Mucosa of stomach (tissue), 1 donor: ENCODE measurements around the gene PON2.

Experiments
- H3K27me3 ChIP-seq: one replicate; pipeline ENCODE4 v1.7.0; 2013; ENCODE audit warnings: mild to moderate bottlenecking, low read length; ENCODE audit not compliant: control insufficient read depth, insufficient read depth
- H3K36me3 ChIP-seq: one replicate; pipeline ENCODE4 v1.7.0; 2013; ENCODE audit warnings: low read length; ENCODE audit not compliant: control insufficient read depth, insufficient read depth
- H3K4me1 ChIP-seq: one replicate; pipeline ENCODE4 v1.7.0; 2013; ENCODE audit warnings: mild to moderate bottlenecking, low read length; ENCODE audit not compliant: control insufficient read depth, insufficient read depth
- H3K4me3 ChIP-seq: one replicate; pipeline ENCODE4 v1.7.0; 2013; ENCODE audit warnings: low read length
- H3K9ac ChIP-seq: one replicate; pipeline ENCODE4 v1.7.0; 2013; ENCODE audit warnings: mild to moderate bottlenecking, low read length, moderate library complexity
- H3K9me3 ChIP-seq: one replicate; pipeline ENCODE4 v1.7.0; 2013; ENCODE audit warnings: mild to moderate bottlenecking, low read length, moderate library complexity; ENCODE audit not compliant: control insufficient read depth
- donor health status: Pancreatic carcinoma.

Gene PON2

DNA sequence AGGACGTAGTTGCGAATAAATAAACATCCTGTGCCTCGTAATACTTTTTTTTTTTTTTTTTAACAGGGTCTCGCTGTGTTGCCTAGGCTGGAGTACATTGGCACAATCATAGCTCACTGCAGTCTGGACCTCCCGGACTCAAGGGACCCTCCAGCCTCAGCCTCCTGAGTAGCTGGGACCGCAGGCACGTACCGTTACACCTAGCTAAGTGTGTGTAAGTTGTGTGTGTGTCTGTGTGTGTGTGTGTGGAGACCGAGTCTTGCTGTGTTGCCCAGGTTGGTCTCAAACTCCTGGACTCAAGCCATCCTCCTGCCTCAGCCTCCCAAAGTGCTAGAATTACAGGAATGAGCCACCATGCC lies 573 bp upstream of the PON2 start:
- peak overlapping the region; percentile 61 for H3K4me3 ChIP-seq
- H3K9ac ChIP-seq = peak overlapping the region; percentile 85
- H3K36me3 ChIP-seq = no peaks in the 10 kb centered on the region
- no peaks in the 10 kb centered on the region for H3K4me1 ChIP-seq
- no peaks in the 10 kb centered on the region for H3K27me3 ChIP-seq
- no peaks in the 10 kb centered on the region for H3K9me3 ChIP-seq

DNA sequence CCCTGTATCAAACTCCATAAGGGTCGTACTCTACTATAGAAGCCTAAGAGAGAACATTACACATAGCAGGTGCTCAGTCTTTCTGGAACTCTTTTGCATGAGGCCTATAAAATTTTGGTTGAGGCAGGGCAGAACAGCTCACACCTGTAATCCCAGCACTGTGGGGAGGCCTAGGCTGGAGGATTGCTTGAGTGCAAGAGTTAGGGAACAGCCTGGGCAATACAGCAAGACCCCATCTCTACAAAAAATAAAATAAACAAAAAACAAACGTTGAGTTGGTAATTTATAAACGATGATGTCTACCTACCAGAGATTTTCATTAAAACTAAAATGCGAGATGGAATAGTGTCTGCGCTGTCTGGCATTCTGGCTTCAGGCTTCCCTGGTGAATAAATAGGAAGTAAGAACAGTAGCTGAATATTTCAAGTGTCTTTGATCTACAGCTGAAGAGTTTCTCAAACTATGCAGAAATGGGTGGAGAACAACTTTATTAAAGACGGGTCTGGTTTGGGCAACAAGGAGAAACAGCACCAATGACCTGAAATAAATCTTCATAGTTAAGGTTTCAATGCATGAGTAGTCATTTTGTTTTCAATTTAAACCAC lies 774 bp downstream of the PON2 start:
- H3K9me3 ChIP-seq = no peaks in the 10 kb centered on the region
- H3K36me3 ChIP-seq = no peaks in the 10 kb centered on the region
- H3K9ac ChIP-seq = peak overlapping the region; percentile 85
- no peaks in the 10 kb centered on the region for H3K27me3 ChIP-seq
- no peaks in the 10 kb centered on the region for H3K4me1 ChIP-seq
- peak overlapping the region; percentile 61 for H3K4me3 ChIP-seq

DNA sequence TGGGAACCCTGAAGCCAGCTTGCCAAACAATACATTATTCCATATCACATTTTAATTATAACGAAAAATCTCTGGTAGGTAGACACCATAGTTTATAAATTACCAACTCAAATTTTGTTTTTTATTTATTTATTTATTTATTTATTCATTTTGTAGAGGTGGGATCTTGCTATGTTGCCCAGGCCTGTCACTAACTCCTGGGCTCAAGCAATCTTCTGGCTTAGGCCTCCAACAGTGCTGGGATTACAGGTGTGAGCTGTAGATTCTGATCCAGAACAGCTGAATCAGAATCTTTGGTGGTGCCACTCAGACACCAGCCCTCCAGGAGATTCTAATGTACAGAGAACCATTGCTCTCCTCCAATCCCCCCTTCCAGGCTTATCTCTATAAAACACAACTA lies 1.7 kb downstream of the PON2 start:
- H3K4me3 ChIP-seq = no peak overlapping the region

DNA sequence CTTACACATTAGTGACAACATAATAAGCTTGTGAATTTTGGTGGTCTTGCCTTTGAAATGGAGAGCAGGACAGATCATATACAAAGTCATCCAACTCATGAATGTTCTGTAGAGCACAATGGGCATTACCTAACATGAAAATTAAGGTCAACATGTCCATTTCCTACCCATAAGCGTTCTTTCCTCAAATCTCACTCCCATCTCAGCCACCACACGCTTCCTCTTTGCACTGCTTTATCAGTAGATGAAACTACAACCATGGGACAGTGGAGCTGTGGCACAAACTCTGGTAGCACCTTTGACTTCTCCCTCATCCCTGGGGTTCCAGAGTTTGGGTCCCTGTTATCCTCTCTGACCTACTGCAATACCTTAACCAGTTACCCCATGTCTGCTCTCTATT lies 2.2 kb downstream of the PON2 start:
- Histone ChIP-seq H3K4me3 (no peak overlapping the region), H3K27me3 (no peaks in the 10 kb centered on the region), H3K9me3 (no peaks in the 10 kb centered on the region), H3K36me3 (no peaks in the 10 kb centered on the region), H3K9ac (no peak overlapping the region), H3K4me1 (no peaks in the 10 kb centered on the region)

More for the DNA sequence above, 1.7 kb downstream of the PON2 start:
- no peaks in the 10 kb centered on the region for H3K4me1 ChIP-seq
- H3K9ac ChIP-seq = no peak overlapping the region
- no peaks in the 10 kb centered on the region for H3K36me3 ChIP-seq
- no peaks in the 10 kb centered on the region for H3K9me3 ChIP-seq
- H3K27me3 ChIP-seq = no peaks in the 10 kb centered on the region

DNA sequence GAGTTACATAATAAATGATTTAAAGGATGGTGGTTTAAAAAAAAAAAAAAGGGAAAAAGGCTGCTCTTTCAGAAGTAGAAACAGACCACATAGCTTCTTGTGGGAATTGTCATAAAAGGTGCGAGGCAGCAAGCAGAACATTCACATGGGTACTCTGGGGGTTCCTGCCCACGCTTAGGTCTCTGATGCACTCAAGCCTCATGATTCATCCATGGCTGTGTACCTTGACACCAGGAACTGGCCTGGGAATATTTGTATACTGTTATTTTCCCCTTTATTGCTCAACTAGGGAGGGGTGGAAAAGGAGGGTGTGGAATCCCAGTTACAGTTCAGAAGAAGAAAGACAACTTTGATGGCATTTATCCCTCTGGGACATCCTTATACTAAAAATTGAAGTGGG lies 4.0 kb downstream of the PON2 start:
- no peak overlapping the region for H3K4me3 ChIP-seq
- no peaks in the 10 kb centered on the region for H3K36me3 ChIP-seq
- H3K27me3 ChIP-seq = no peaks in the 10 kb centered on the region
- no peaks in the 10 kb centered on the region for H3K9me3 ChIP-seq
- H3K4me1 ChIP-seq = no peaks in the 10 kb centered on the region
- no peak overlapping the region for H3K9ac ChIP-seq

DNA sequence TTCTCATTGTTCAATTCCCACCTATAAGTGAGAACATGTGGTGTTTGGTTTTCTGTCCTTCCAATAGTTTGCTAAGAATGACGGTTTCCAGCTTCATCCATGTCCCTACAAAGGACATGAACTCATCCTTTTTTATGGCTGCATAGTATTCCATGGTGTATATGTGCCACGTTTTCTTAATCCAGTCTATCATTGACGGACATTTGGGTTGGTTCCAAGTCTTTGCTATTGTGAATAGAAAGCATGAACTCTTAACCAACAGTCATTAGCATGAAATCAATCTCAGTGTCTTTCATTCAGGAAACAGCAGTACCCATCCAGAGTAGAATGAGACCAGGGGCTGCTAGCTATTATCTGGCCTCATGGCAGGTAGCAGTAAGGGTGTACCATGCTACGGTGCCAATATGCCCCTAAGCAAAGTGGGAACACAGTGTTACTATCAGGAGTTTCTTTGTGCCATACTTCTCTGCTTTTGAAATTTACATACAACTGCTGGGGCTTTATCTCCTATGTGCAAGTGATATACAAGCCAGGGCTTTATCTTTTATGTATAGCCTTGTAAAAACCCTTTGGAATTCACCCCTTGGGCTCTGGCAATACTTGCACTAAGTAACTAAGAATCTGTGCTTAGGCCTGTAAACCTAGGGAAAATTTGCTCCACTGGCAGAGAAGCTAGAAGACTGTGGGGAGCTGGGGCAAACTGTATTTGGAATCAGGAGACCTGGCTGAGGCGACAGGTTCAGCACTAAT lies 5.4 kb downstream of the PON2 start:
- Histone ChIP-seq H3K36me3 (no peaks in the 10 kb centered on the region), H3K4me3 (no peak overlapping the region), H3K9ac (no peak overlapping the region), H3K27me3 (no peaks in the 10 kb centered on the region), H3K9me3 (no peaks in the 10 kb centered on the region), H3K4me1 (no peaks in the 10 kb centered on the region)

DNA sequence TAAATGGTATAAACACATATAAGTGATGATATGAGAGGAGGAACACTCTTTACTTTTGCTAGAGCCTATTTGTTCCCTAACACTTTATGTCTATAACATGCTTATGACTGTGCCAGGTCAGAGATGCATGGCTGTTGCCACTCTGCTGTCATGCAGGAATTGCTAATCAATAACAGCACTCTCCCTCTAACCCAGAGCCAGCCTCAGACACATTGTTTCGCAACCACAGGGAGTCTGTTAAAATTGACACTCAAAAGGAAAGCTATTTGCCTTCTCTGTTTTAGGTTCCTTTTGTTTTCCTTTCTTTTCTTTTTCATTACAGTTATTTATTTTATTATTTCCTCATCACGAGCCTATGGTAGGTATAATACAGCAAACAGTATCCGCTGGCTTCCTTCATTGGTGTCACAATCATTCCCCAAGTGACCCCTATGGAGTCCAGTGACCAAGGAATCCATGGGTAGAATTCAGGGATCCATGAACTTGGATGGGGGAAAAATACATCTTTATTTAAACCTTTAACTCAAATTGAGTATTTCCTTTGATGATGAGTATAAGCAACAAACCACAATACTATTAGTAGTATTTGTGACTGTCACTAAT lies 6.8 kb downstream of the PON2 start:
- H3K9ac ChIP-seq = no peak overlapping the region

DNA sequence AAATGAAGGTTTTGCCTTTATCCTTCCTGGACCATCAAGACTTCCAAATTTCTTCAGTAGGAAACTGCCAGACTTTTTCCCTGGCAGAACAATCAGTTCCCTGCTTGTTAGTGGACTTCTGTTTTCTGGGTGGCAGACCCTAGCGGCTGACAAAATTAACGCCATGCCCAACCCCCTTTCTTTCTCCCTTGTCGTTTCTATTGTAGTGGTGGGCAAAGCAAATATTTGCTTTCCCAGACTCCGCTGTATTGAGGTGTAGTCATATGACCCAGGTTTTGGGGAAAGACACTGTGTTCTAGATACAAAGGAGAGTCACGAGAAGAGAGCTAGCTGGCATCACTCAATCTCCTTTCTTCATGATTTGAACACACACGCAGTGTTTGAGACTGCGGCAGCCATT lies 7.7 kb downstream of the PON2 start:
- Histone ChIP-seq H3K36me3 (no peaks in the 10 kb centered on the region), H3K9ac (no peak overlapping the region), H3K9me3 (no peaks in the 10 kb centered on the region), H3K4me3 (no peak overlapping the region), H3K27me3 (no peaks in the 10 kb centered on the region), H3K4me1 (no peaks in the 10 kb centered on the region)

More for the DNA sequence above, 6.8 kb downstream of the PON2 start:
- Histone ChIP-seq H3K36me3 (no peaks in the 10 kb centered on the region), H3K27me3 (no peaks in the 10 kb centered on the region), H3K4me1 (no peaks in the 10 kb centered on the region), H3K9me3 (no peaks in the 10 kb centered on the region), H3K4me3 (no peak overlapping the region)

DNA sequence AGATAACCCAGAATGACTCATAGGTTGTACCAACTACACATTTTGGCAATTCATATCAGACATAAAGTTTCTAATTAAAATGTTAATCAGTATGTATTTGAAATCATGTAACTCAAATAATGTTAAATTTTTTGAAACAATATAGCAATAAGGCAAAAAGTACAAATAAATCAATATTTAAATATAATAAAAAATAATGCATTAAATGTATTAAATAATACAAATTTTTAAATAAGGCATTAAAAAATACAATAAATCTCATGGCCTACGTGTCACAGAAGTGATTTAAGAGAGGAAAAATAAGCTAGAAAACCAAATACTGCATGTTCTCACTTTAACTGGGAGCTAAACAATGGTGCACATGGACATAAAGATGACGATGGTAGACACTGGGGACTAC lies 9.1 kb downstream of the PON2 start:
- Histone ChIP-seq H3K36me3 (no peaks in the 10 kb centered on the region), H3K9ac (no peak overlapping the region), H3K9me3 (no peaks in the 10 kb centered on the region), H3K27me3 (no peaks in the 10 kb centered on the region), H3K4me1 (peaks cover 6% of the 10 kb centered on the region), H3K4me3 (no peak overlapping the region)

DNA sequence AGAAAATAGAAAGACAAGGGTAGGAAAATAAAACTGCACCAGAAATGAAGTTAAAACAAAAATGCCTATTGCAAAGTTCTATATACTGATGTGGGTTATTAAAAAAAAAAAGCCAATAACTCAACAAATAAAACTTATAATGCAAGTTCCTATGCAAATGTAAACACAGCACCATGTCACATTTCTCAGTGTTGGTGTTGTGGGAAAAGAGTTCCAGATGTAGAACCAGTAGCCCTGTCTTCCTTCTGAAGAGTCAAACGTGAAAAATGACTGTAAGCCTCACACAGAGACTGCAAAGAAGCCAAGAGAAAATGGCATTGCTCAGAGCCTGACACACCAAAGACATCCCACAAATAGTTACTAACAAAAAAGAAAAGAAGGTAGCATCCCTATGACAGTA lies 10.1 kb downstream of the PON2 start:
- Histone ChIP-seq H3K36me3 (no peaks in the 10 kb centered on the region), H3K27me3 (no peaks in the 10 kb centered on the region), H3K9ac (no peak overlapping the region)

DNA sequence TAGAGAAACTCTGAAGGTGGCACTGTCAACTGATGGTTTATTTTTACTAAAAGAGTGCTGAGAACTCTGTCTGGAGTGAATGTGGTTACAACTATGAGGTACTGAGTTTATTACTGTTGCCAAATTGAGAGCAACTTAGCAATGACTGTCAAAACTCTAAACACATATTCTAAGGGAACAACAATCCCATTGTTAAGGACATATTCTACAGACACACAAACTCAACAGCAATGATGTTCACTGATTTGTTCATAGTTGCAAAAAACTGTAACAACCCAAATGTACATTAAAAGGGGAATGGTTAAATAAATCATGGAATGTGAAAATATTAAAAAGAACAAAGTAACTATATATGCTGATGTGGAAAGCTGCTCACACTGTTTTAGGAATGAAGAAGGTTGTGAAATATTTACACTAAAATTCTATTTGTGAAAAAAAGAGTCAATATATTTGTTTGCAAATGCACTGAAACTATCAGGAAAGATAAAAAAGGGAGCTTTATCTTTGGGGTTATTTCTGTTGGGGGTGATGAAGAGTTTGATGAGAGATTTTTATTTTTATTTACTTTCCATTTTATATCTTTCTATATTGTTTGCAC lies 12.9 kb downstream of the PON2 start:
- Histone ChIP-seq H3K36me3 (no peaks in the 10 kb centered on the region), H3K27me3 (no peaks in the 10 kb centered on the region), H3K9ac (no peak overlapping the region), H3K4me1 (peaks cover 6% of the 10 kb centered on the region), H3K9me3 (no peaks in the 10 kb centered on the region), H3K4me3 (no peak overlapping the region)

More for the DNA sequence above, 10.1 kb downstream of the PON2 start:
- Histone ChIP-seq H3K4me3 (no peak overlapping the region), H3K9me3 (no peaks in the 10 kb centered on the region), H3K4me1 (peaks cover 6% of the 10 kb centered on the region)
